ENCODE results near the gene CHRNA4. TPM values are rescaled to one million over a fixed set of nuclear protein-coding genes. Genes with fewer than 3 reads are reported as not detected.

Gene CHRNA4
- total and polyA plus RNA-seq, 2 of the 13 experiments (the other 11 are each of a cell fraction or from before 2014, with no cell fraction given): not detected

- TF ChIP-seq ZNF142 (CRISPR knock-in tag; IDR thresholded peaks at IDR 0.05): 0 out of 2 replicates have a peak, but pooled peaks have one; percentile 51
- TF ChIP-seq ZNF567 (CRISPR knock-in tag; IDR thresholded peaks at IDR 0.05; ENCODE audit: borderline replicate concordance): 0 out of 2 replicates have a peak, but pooled peaks have one; percentile 44
- TF ChIP-seq KMT2B (CRISPR knock-in tag; IDR thresholded peaks at IDR 0.05): no peak
- no peak for TF ChIP-seq MXD3 (CRISPR knock-in tag; IDR thresholded peaks at IDR 0.05)
- no peak for TF ChIP-seq WIZ (CRISPR knock-in tag; IDR thresholded peaks at IDR 0.05)
- TF ChIP-seq ZSCAN25 (CRISPR knock-in tag; IDR thresholded peaks at IDR 0.05): 0 out of 2 replicates have a peak, but pooled peaks have one; percentile 33
- TF ChIP-seq MAZ (IDR thresholded peaks at IDR 0.05; ENCODE audit: borderline replicate concordance, low read depth, low read length): peak; percentile 87; the same call in 1 of the 2 replicates
- peak; percentile 41; the same call in 1 of the 2 replicates for TF ChIP-seq MAZ (CRISPR knock-in tag; IDR thresholded peaks at IDR 0.05; ENCODE audit: low read depth)
- no peak for TF ChIP-seq GTF2F1 (IDR thresholded peaks at IDR 0.05; ENCODE audit: low read length)
- TF ChIP-seq REPIN1 (CRISPR knock-in tag; IDR thresholded peaks at IDR 0.05; ENCODE audit: borderline replicate concordance, low read depth): no peak; the same call in 1 of the 2 replicates
- TF ChIP-seq IRF9 (CRISPR knock-in tag; IDR thresholded peaks at IDR 0.05; ENCODE audit: borderline replicate concordance): 0 out of 2 replicates have a peak, but pooled peaks have one; percentile 41
- TF ChIP-seq ZNF30 (CRISPR knock-in tag; IDR thresholded peaks at IDR 0.05): no peak
- TF ChIP-seq ZNF672 (CRISPR knock-in tag; IDR thresholded peaks at IDR 0.05): no peak
- peak; percentile 41 for TF ChIP-seq PTBP1 (IDR thresholded peaks at IDR 0.05; ENCODE audit: low read depth, low read length, poor library complexity, severe bottlenecking)
- TF ChIP-seq ZBTB49 (CRISPR knock-in tag; IDR thresholded peaks at IDR 0.05; ENCODE audit: borderline replicate concordance): 0 out of 2 replicates have a peak, but pooled peaks have one; percentile 18
- TF ChIP-seq ZNF263 (CRISPR knock-in tag; IDR thresholded peaks at IDR 0.05): peak; percentile 58; the same call in 1 of the 2 replicates
- 0 out of 2 replicates have a peak, but pooled peaks have one; percentile 27 for TF ChIP-seq NKX3-1 (CRISPR knock-in tag; IDR thresholded peaks at IDR 0.05)
Measured at GRCh38 chr20:63381781-63382431, 20.8 kb upstream of the CHRNA4 start (continued).
